ENCODE data around the gene ALG2. TPM values are rescaled to one million over a fixed set of nuclear protein-coding genes. Genes with fewer than 3 reads are reported as not detected.
A peak's percentile ranks its signal among the peaks of the same experiment; 100 is the strongest.

The ALG2 gene
- total and polyA plus RNA-seq, 9 of the 15 experiments (the other 6 are each of a cell fraction or from before 2014, with no cell fraction given), result 4.9 to 41.9 (median 20.2) TPM

GRCh38 chr9:99184475-99185347 lies 37.0 kb downstream of the ALG2 start (continued):
- TF ChIP-seq KLF6 (CRISPR knock-in tag; IDR thresholded peaks at IDR 0.05; ENCODE audit: borderline replicate concordance), result no peak
- TF ChIP-seq GABPB2 (CRISPR knock-in tag; conservative IDR thresholded peaks at IDR 0.05), result no peak
- no peak for TF ChIP-seq ZNF282 (CRISPR knock-in tag; IDR thresholded peaks at IDR 0.05)
- no peak for TF ChIP-seq POLR2G (IDR thresholded peaks at IDR 0.05; ENCODE audit: low read depth, low read length)
- no peak for TF ChIP-seq CBFA2T3 (IDR thresholded peaks at IDR 0.05)
- TF ChIP-seq ELF1 (tag; IDR thresholded peaks at IDR 0.05), result no peak
- no peak for TF ChIP-seq ZNF407 (IDR thresholded peaks at IDR 0.05; ENCODE audit: low read depth)
- TF ChIP-seq ZNF134 (CRISPR knock-in tag; conservative IDR thresholded peaks at IDR 0.05), result no peak
- no peak for TF ChIP-seq STAT5B (CRISPR knock-in tag; IDR thresholded peaks at IDR 0.05)
- no peak for TF ChIP-seq COPS2 (conservative IDR thresholded peaks at IDR 0.05)
- TF ChIP-seq XRCC5 (IDR thresholded peaks at IDR 0.05; ENCODE audit: low read depth, low read length), result peak; percentile 43; the same call in 1 of the 2 replicates
- TF ChIP-seq ZNF778 (CRISPR knock-in tag; IDR thresholded peaks at IDR 0.05), result no peak
- TF ChIP-seq HMG20A (CRISPR knock-in tag; conservative IDR thresholded peaks at IDR 0.05), result no peak
- TF ChIP-seq THAP12 (CRISPR knock-in tag; IDR thresholded peaks at IDR 0.05), result no peak
- TF ChIP-seq BRF1 (IDR thresholded peaks at IDR 0.05; ENCODE audit: borderline replicate concordance, extremely low read depth, insufficient read length), result no peak
- TF ChIP-seq SPI1 (IDR thresholded peaks at IDR 0.05; ENCODE audit: borderline replicate concordance, low read depth, low read length), result no peak
- no peak for TF ChIP-seq GABPA (tag; conservative IDR thresholded peaks at IDR 0.05; ENCODE audit: low read depth)
